ENCODE data around the gene TOPBP1.

The TOPBP1 gene

GRCh38 chr3:133610031-133610430, 51.7 kb downstream of the TOPBP1 start:
- Histone ChIP-seq H4K20me1 (ENCODE audit: low read depth, low read length) (no peaks in the 10 kb centered on the region), H3K9me2 (replicated peaks; ENCODE audit: insufficient read depth, low read length) (no peaks in the 10 kb centered on the region), H3K9ac (ENCODE audit: low read length) (no peak overlapping the region), H2AFZ (ENCODE audit: low read depth, low read length, severe bottlenecking) (no peak overlapping the region), H3K79me2 (ENCODE audit: insufficient read depth, low read length) (no peaks in the 10 kb centered on the region), H3K4me3 (ENCODE audit: insufficient read depth, low read length, poor library complexity, severe bottlenecking) (no peak overlapping the region), H3K27ac (ENCODE audit: low read depth, low read length) (no peak overlapping the region), H3K27me3 (ENCODE audit: low read length) (no peaks in the 10 kb centered on the region), H3K36me3 (ENCODE audit: low read length) (peaks cover 67% of the 10 kb centered on the region), H3K4me2 (ENCODE audit: low read depth, low read length, poor library complexity, severe bottlenecking) (no peak overlapping the region), H3K9me3 (ENCODE audit: insufficient read depth, low read length) (no peaks in the 10 kb centered on the region), H3F3A (ENCODE audit: insufficient read depth) (no peaks in the 10 kb centered on the region)
- TF ChIP-seq EZH2phosphoT487 (conservative IDR thresholded peaks at IDR 0.05; ENCODE audit: low read length), result no peak
- TF ChIP-seq CTCF (IDR thresholded peaks at IDR 0.05; ENCODE audit: insufficient read depth, low read length, poor library complexity, severe bottlenecking), result no peak

GRCh38 chr3:133608388-133608787, 53.4 kb downstream of the TOPBP1 start:
- Histone ChIP-seq H2AFZ (ENCODE audit: low read depth, low read length, severe bottlenecking) (no peak overlapping the region), H3K9me3 (ENCODE audit: insufficient read depth, low read length) (no peaks in the 10 kb centered on the region), H3K27ac (ENCODE audit: low read depth, low read length) (no peak overlapping the region), H3K27me3 (ENCODE audit: low read length) (no peaks in the 10 kb centered on the region), H3K4me3 (ENCODE audit: insufficient read depth, low read length, poor library complexity, severe bottlenecking) (no peak overlapping the region), H4K20me1 (ENCODE audit: low read depth, low read length) (peaks cover 3% of the 10 kb centered on the region; the same call in 1 of the 2 replicates), H3F3A (ENCODE audit: insufficient read depth) (no peaks in the 10 kb centered on the region), H3K4me2 (ENCODE audit: low read depth, low read length, poor library complexity, severe bottlenecking) (no peak overlapping the region), H3K36me3 (ENCODE audit: low read length) (peaks cover 69% of the 10 kb centered on the region), H3K79me2 (ENCODE audit: insufficient read depth, low read length) (no peaks in the 10 kb centered on the region), H3K9ac (ENCODE audit: low read length) (no peak overlapping the region), H3K9me2 (replicated peaks; ENCODE audit: insufficient read depth, low read length) (no peaks in the 10 kb centered on the region)
- TF ChIP-seq EZH2phosphoT487 (conservative IDR thresholded peaks at IDR 0.05; ENCODE audit: low read length), result no peak
- TF ChIP-seq CTCF (IDR thresholded peaks at IDR 0.05; ENCODE audit: insufficient read depth, low read length, poor library complexity, severe bottlenecking), result no peak

GRCh38 chr3:133607816-133608215, 53.9 kb downstream of the TOPBP1 start:
- Histone ChIP-seq H3K36me3 (ENCODE audit: low read length) (peaks cover 70% of the 10 kb centered on the region), H3K9me2 (replicated peaks; ENCODE audit: insufficient read depth, low read length) (no peaks in the 10 kb centered on the region), H3K9ac (ENCODE audit: low read length) (no peak overlapping the region), H3K79me2 (ENCODE audit: insufficient read depth, low read length) (no peaks in the 10 kb centered on the region), H3K27ac (ENCODE audit: low read depth, low read length) (no peak overlapping the region), H3K27me3 (ENCODE audit: low read length) (no peaks in the 10 kb centered on the region), H3K9me3 (ENCODE audit: insufficient read depth, low read length) (no peaks in the 10 kb centered on the region), H3K4me2 (ENCODE audit: low read depth, low read length, poor library complexity, severe bottlenecking) (no peak overlapping the region), H3F3A (ENCODE audit: insufficient read depth) (no peaks in the 10 kb centered on the region), H2AFZ (ENCODE audit: low read depth, low read length, severe bottlenecking) (no peak overlapping the region), H3K4me3 (ENCODE audit: insufficient read depth, low read length, poor library complexity, severe bottlenecking) (no peak overlapping the region), H4K20me1 (ENCODE audit: low read depth, low read length) (peaks cover 5% of the 10 kb centered on the region; the same call in 1 of the 2 replicates)
- TF ChIP-seq EZH2phosphoT487 (conservative IDR thresholded peaks at IDR 0.05; ENCODE audit: low read length) (no peak), CTCF (IDR thresholded peaks at IDR 0.05; ENCODE audit: insufficient read depth, low read length, poor library complexity, severe bottlenecking) (no peak)

Data from SU-DHL-6 (cell line).